ENCODE results near the gene NALCN. TPM values are rescaled to one million over a fixed set of nuclear protein-coding genes. Genes with fewer than 3 reads are reported as not detected.

The NALCN gene
- total and polyA plus RNA-seq, 2 of the 8 experiments (the other 6 are each of a cell fraction or from before 2014, with no cell fraction given): 0.26 to 0.54 TPM

DNA sequence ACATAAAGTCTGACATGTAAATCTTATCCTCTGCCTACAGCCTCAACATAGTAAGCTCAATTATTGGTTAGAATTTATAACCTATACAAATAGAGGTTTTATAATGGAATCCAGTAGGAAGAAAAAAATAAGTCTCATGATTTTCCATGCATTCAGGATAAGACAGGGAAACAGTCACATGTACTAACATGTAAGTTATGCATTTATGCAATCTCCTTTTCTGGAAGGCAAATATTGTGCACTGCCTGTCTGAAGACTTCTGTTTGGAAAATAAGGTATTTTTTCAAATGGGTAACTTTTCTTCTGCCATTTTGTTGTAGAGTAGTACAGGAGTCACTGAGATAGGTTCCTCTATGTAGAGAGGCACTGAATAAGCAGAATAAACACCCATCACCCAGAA lies 92.7 kb downstream of the NALCN start:
- H3K79me2 ChIP-seq (ENCODE audit: control insufficient read depth in 1 of 2, insufficient read depth in 2 of 2, low read length in 2 of 2): no peaks in the 10 kb centered on the region
- POLR2A ChIA-PET (ENCODE audit: partially characterized antibody): no interaction called here
- H3K23me2 ChIP-seq (ENCODE audit: low read depth, low read length): no peaks in the 10 kb centered on the region
- no peak overlapping the region for H3K4me3 ChIP-seq (ENCODE audit: extremely low read depth in 1 of 4, insufficient read depth in 2 of 4, low read depth in 3 of 4, low read length in 4 of 4)
- no peak overlapping the region for H2AK5ac ChIP-seq (ENCODE audit: low read depth, low read length)
- H4K5ac ChIP-seq (ENCODE audit: insufficient read length, low read depth, low read length): no peak overlapping the region
- H4K91ac ChIP-seq (replicated peaks; ENCODE audit: insufficient read length, low read length): no peak overlapping the region
- H4K8ac ChIP-seq (ENCODE audit: extremely low read depth, insufficient read depth, low read length): no peak overlapping the region
- H2BK120ac ChIP-seq (replicated peaks; ENCODE audit: low read depth, low read length): no peak overlapping the region
- no peaks in the 10 kb centered on the region for H3K4me1 ChIP-seq (replicated peaks in 1 of 4; ENCODE audit: control insufficient read depth in 3 of 4, insufficient read depth in 4 of 4, low read length in 3 of 4)
- no peaks in the 10 kb centered on the region for H3K9me3 ChIP-seq (ENCODE audit: insufficient read depth in 2 of 2, low read depth in 1 of 2, low read length in 1 of 2)
- H3K79me1 ChIP-seq (ENCODE audit: low read depth, low read length): no peaks in the 10 kb centered on the region
- no peak overlapping the region for H2BK12ac ChIP-seq (ENCODE audit: low read depth, low read length)
- DNase-seq (ENCODE audit: low read depth in 1 of 2, low spot score in 2 of 2) (no peak), FAIRE-seq (no peak)
- H3K27ac ChIP-seq (ENCODE audit: low read depth, low read length): no peak overlapping the region
- H2AFZ ChIP-seq (ENCODE audit: low read length): no peak overlapping the region
- H3K36me3 ChIP-seq (ENCODE audit: control insufficient read depth in 2 of 4, insufficient read depth in 4 of 4, low read length in 3 of 4): no peaks in the 10 kb centered on the region
- H4K20me1 ChIP-seq (replicated peaks in 1 of 2; ENCODE audit: control insufficient read depth in 1 of 2, insufficient read depth in 2 of 2, low read length in 2 of 2): no peaks in the 10 kb centered on the region
- H3K23ac ChIP-seq (ENCODE audit: insufficient read length): no peak overlapping the region
- no peak overlapping the region for H3K56ac ChIP-seq (replicated peaks; ENCODE audit: insufficient read length, low read depth, low read length)
- H3K18ac ChIP-seq (ENCODE audit: extremely low read depth, low read length): no peak overlapping the region
- no peak overlapping the region for H2BK5ac ChIP-seq (ENCODE audit: low read depth, low read length)
- no peak overlapping the region for H2BK20ac ChIP-seq (ENCODE audit: low read length)
- H3K4me2 ChIP-seq (ENCODE audit: insufficient read depth in 1 of 2, low read depth in 2 of 2, low read length in 2 of 2): no peak overlapping the region
- TF ChIP-seq ASH2L (IDR thresholded peaks at IDR 0.05; ENCODE audit: low read length): no peak
- TF ChIP-seq RNF2 (IDR thresholded peaks at IDR 0.05; ENCODE audit: borderline replicate concordance, low read depth, low read length, missing control alignments, poor library complexity, severe bottlenecking): no peak
- no peak for TF ChIP-seq BRCA1 (IDR thresholded peaks at IDR 0.05; ENCODE audit: low read depth, low read length)
- TF ChIP-seq POLR2A (IDR thresholded peaks at IDR 0.05; ENCODE audit: control extremely low read depth in 1 of 2, low read depth in 2 of 2, low read length in 2 of 2): no peak
- TF ChIP-seq CBX5 (IDR thresholded peaks at IDR 0.05; ENCODE audit: low read depth, low read length): no peak
- TF ChIP-seq YY1 (IDR thresholded peaks at IDR 0.05; ENCODE audit: low read depth, low read length): no peak
- no peak for TF ChIP-seq SIN3A (conservative IDR thresholded peaks at IDR 0.05 in 1 of 2, IDR thresholded peaks at IDR 0.05 in 1 of 2; ENCODE audit: low read depth in 1 of 2, low read length in 2 of 2)
- no peak for TF ChIP-seq KDM5A (IDR thresholded peaks at IDR 0.05; ENCODE audit: low read length)
- no peak for TF ChIP-seq EGR1 (IDR thresholded peaks at IDR 0.05; ENCODE audit: borderline replicate concordance, low read depth, low read length)
- no peak for TF ChIP-seq KDM4A (IDR thresholded peaks at IDR 0.05; ENCODE audit: low read depth, low read length, severe bottlenecking)
- TF ChIP-seq RAD21 (IDR thresholded peaks at IDR 0.05 in 1 of 2, conservative IDR thresholded peaks at IDR 0.05 in 1 of 2; ENCODE audit: low read depth in 2 of 2, low read length in 2 of 2): no peak
- TF ChIP-seq TEAD4 (IDR thresholded peaks at IDR 0.05; ENCODE audit: low read depth, low read length): no peak
- TF ChIP-seq, protein P1, sequence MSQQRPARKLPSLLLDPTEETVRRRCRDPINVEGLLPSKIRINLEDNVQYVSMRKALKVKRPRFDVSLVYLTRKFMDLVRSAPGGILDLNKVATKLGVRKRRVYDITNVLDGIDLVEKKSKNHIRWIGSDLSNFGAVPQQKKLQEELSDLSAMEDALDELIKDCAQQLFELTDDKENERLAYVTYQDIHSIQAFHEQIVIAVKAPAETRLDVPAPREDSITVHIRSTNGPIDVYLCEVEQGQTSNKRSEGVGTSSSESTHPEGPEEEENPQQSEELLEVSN (IDR thresholded peaks at IDR 0.05): no peak
- no peak overlapping the region for H3K4ac ChIP-seq (replicated peaks; ENCODE audit: insufficient read length, low read depth, low read length)
- CTCF ChIA-PET (ENCODE audit: partially characterized antibody): no interaction called here
- no peaks in the 10 kb centered on the region for H3K27me3 ChIP-seq (replicated peaks in 1 of 4; ENCODE audit: control insufficient read depth in 3 of 4, extremely low read depth in 1 of 4, insufficient read depth in 3 of 4, low read length in 3 of 4)
- no peak overlapping the region for H2BK15ac ChIP-seq (ENCODE audit: low read length)
- H3K14ac ChIP-seq (ENCODE audit: insufficient read length): no peak overlapping the region
- H3K9ac ChIP-seq (replicated peaks in 1 of 4; ENCODE audit: extremely low read depth in 1 of 4, low read depth in 3 of 4, low read length in 3 of 4): no peak overlapping the region

All from H1 (cell line).